Stimulated activated CD8-positive, alpha-beta memory T cell treated with anti-CD3 and anti-CD28 coated beads, Interleukin-7, amount 100 ng/mL, for 1 hour (primary cell): ENCODE measurements around the gene BTNL2.
A peak's percentile ranks its signal among the peaks of the same experiment; 100 is the strongest.

Source experiments
- DNase-seq, 2 donors: peaks; one replicate each; pipeline ENCODE4 v3.0.0-alpha.2; 2020; ENCODE audit warnings: low read depth in 2 of 2

BTNL2 gene

DNA sequence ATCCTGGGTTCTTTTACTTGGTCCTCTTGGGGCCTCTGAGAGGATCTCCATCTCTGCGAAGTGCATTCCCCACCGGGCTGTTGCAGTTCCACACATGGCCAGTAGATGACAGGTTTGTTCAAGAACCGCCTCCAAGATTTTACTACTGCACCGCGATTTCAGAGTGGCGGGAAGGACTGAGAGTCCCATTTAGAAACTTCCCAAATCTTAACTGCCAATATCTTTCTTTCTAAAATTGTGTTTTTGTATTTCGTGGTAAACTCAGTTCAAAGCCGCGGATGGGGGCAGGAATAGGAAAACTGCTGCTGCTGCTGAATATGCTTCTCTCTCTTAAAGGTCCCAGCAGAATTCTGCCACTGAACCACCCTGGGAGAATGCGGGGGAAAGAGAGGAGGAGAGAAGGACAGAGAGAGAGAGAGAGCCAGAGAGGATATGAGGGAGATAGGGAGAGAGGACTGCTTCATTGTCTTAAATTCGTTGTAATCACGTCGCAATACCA is 8.6 kb upstream of the BTNL2 start:
- peak; percentile 43 to 66 for DNase-seq

GRCh38 chr6:32413427-32414047 is 6.6 kb upstream of the BTNL2 start:
- DNase-seq, result peak; percentile 62 to 79

- DNase-seq, result no peak
These were observed 4.8 kb upstream of the BTNL2 start for GRCh38 chr6:32411566-32412327.

- no peak for DNase-seq
These were observed 3.9 kb upstream of the BTNL2 start for GRCh38 chr6:32410906-32411305.

DNA sequence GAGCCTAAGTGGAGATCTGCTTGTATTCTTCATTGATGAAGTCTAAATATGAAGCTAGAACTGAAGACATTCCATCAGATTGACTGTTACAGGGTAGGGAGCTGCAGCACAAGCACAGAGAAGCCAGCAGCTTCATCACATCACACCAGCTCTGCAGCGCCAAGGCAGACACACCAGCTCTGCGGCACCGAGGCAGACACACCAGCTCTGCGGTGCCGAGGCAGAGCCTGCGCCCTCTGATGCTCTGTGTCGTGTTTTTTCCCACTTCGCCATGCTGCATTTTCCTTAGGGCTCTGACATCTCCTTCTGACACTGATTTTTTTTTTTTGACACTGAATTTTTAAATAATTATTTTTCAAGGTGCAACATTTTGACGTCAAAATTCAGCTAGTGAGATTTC is 784 bp downstream of the BTNL2 start:
- DNase-seq, result no peak

- DNase-seq, result no peak
These were observed 1.3 kb downstream of the BTNL2 start for GRCh38 chr6:32405656-32406055.

- no peak for DNase-seq
These were observed 4.2 kb downstream of the BTNL2 start for GRCh38 chr6:32402812-32403211.

DNA sequence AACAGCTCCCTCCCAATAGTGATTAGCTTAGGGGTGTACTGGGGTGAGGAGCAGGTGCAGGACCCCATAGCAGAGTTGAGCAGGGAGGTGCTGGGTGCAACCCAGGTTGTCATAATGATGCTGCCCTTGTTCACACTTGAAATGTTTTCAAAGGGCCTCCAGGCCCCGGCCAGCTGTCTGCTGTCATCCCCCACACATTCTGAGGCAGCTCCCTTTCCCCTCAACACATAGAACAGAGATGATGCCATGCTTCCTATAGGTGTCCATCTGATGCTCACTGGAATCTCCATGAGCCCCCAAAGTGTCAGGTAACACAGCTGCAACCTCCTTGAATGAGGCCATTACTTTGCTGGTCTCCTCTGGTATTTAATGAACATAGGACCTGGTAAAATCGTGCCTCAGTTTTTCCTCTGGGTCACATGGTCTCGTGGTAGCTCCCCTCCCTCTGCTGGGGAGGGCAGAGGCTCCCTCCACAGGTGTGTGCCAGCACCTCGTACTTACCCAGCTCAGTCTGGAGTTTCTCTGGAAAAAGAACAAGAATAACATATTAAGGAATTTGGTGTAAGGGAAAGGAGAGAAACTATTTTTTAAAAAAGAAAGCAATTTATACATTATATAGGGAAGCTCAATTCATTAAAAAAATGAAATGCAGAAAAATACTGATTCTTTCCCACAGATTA is 5.6 kb downstream of the BTNL2 start:
- DNase-seq, result no peak

GRCh38 chr6:32397252-32397920 is 9.6 kb downstream of the BTNL2 start:
- no peak for DNase-seq

DNA sequence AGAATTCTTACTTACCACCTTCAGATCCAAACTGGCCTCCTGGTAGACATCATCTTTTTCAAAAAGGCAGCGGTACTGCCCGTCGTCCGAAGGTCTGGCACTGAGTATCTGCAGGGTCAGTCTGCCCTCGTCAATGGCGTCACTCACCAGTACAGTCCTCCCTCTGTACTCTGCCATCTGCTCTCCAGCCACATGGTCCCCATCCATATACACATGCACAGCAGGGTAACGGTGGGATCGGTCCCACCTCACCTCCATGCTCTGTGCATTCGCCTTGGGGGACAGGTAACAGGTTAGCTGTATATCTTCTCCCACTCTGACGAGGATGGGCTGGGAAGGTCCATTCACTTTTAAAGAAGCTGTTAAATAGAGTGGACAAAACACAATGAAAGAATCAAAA is 11.0 kb downstream of the BTNL2 start:
- no peak for DNase-seq

DNA sequence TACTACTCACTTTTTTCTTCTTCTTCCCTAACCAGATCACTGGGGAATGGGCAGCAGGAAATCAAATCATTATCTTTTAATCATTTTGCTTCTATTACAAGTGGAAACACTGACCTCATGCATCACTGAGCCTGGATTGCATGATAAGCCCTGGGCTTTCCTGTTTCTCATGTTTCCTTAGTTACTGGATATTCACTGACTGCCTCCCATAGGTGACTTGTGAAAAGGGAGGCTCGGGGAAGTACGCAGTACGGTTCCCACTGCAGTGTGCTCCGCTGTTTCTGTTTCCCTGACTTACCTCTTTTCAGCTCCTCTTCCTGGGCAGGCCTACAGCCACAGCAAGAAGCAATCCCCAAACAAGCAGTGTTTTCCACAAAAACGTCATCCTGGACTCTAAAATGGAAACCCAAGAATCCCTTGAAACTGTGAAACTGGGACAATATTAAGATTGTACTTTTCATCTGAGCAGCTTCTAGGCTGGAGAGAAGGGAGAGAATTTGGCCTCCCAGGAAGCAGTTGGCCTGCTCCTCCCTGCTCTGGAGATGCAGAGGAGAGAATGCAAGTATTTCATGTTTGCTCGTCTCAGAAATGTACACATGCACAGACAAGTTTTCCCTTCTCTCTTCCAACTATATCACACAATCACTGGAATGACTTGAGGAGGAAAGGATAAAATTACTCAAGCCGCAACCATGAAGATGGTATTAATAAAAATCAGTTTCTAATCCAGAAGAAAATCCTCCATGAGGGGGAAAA is 13.1 kb downstream of the BTNL2 start:
- no peak for DNase-seq

GRCh38 chr6:32391505-32391904 is 15.5 kb downstream of the BTNL2 start:
- no peak for DNase-seq

GRCh38 chr6:32387589-32388340 is 19.2 kb downstream of the BTNL2 start:
- no peak for DNase-seq

- no peak for DNase-seq
These were observed 20.9 kb downstream of the BTNL2 start for GRCh38 chr6:32386040-32386439.

- no peak for DNase-seq
These were observed 24.1 kb downstream of the BTNL2 start for GRCh38 chr6:32382757-32383420.

DNA sequence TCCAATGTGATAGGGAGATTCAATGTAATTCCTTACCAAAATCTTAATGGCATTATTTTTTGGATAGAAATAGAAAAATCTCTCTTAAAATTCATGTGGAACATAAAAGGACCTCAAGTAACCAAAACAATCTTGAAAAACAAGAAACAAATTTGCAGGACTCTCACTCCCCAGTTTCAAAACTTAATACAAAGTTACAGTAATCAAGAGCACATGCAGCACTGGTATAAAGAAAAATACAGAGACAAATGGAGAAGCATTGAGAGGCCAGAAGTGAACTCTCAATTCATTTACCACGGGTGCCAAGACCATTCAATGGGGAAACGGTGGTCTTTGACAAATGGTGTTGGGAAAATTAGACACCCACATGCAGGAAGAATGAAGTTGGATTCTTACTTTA is 27.4 kb downstream of the BTNL2 start:
- no peak for DNase-seq

DNA sequence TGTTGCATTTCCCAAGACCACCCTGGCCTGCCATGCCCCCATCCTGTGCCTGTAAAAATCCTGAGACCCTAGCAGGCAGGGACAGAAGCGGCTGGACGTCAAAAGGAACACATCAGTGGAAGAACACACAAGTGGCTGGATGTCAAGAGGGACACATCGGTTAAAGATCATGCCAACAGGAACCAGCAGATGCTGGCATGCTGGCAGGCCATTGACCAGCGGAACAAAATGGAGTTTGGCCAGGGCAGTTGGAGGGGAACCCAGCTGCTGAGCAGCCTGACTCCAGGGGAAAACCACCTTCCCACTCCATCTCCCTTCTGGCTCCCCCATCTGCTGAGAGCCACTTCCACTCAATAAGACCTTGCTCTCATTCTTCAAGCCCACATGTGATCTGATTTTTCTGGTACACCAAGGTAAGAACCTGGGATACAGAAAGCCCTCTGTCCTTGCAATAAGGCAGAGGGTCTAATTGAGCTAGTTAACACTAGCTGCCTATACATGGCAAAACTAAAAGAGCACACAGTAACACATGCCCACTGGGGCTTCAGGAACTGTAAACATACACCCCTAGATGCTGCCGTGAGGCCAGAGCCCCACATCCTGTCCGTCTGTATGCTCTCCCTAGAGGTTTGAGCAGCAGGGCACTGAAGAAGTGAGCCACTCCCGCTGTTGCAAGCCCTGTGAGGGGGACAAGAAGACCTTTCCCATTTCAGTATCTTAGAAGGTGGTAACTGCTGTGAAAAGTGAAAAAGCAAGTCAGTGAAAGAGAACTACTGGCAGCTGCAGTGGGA is 31.0 kb downstream of the BTNL2 start:
- DNase-seq, result no peak

DNA sequence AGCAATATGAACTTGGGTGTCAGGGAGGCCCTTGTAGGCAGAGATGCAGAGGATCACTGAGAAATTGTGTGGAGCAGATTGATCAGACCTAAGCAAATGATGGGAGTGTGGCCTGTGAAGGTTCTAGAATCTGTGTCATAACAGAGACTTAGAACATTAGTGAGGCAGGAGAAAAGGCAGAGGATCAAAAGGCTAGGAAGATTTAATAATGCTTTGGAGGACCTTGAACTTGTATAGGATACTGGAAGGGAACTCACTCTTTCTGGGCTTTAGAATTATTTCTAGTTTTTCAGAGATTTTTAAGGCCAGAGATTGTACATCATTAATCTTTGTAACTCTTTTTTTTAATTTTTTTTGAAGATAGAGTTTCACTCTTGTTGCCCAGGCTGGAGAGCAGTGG is 35.2 kb downstream of the BTNL2 start, which contains the start of gene TSBP1:
TSS of gene TSBP1 (minus strand) at position 101 of the 400 bp plus-strand sequence. CDS start 197 bp downstream, outside the sequence.
- no peak for DNase-seq

- no peak for DNase-seq
These were observed 35.8 kb downstream of the BTNL2 start for GRCh38 chr6:32371229-32371628.
